Memory B cell (primary cell): ENCODE measurements around the gene PPP1R1B.
"Not testable (repeated sequence)": the region's sequence is repeated elsewhere in the genome, so short reads cannot be mapped to it uniquely, and the experiment has no call there.

Experiments
- ATAC-seq: fragments of 150-1000 bp; cut with Tn5 transposase; 2 replicates; pipeline ENCODE4 v1.10.0; 2021; ENCODE audit warnings: low read depth, mild to moderate bottlenecking, moderate library complexity
- DNase-seq, 2 donors: peaks; one replicate each; pipeline ENCODE4 v3.0.0; 2022; ENCODE audit warnings: low spot score in 2 of 2
- H3K27ac Mint-ChIP-seq: one replicate; pipeline ENCODE4 v1.8.0; 2022; ENCODE audit warnings: mild to moderate bottlenecking, moderate library complexity, mixed read lengths
- H3K27me3 Mint-ChIP-seq: one replicate; pipeline ENCODE4 v1.8.0; 2022; ENCODE audit warnings: mixed read lengths
- H3K36me3 Mint-ChIP-seq: one replicate; pipeline ENCODE4 v1.8.0; 2022; ENCODE audit warnings: mild to moderate bottlenecking, mixed read lengths
- H3K4me1 Mint-ChIP-seq: one replicate; pipeline ENCODE4 v1.8.0; 2022; ENCODE audit warnings: mixed read lengths
- H3K4me3 Mint-ChIP-seq: one replicate; pipeline ENCODE4 v1.8.0; 2022; ENCODE audit warnings: mild to moderate bottlenecking, moderate library complexity, mixed read lengths
- H3K9me3 Mint-ChIP-seq: one replicate; pipeline ENCODE4 v1.8.0; 2022; ENCODE audit warnings: mixed read lengths

PPP1R1B gene

DNA sequence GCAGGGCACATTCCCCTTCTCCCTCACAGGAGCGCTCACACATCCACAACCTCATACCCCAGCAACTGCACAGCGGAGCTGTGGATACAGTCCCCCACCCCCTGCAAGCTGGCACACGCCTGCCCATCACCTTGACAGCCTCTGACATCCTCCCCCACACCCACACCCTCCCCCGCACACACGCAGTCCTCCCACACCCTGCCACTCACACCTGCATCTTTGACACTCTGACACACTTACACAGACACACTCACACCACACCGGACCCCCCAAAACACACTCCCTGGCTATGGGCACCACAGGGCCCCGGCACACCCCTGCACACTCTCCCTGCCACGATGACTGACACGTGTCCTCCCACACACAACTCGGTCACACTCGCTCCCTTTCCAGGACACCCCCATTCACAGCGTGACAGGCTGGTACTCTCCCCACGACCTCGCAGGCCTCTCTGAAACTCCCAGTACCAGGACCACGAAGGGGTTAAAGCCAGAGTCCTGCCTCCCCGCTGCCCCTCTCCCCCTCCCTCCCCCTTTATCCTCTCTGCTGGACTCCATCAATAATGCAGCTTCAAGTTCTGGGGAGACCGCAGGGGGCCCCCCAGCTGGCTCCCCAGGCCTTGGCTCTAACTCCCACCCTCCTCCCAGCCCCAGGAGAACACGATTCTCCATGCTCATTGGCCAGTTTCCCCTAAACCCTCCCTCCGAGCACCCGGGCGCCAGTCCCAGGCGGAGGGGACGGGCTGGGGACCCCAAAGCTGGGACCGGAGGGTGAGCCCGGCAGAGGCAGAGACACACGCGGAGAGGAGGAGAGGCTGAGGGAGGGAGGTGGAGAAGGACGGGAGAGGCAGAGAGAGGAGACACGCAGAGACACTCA, at the start of gene PPP1R1B:
Gene PPP1R1B (plus strand): TSS at position 782 of the 876 bp plus-strand sequence. CDS start 441 bp downstream, outside the sequence.
- ATAC-seq: no peak
- Mint-ChIP-seq H3K36me3 (no peaks in the 10 kb centered on the region), H3K27ac (no peak within 1 kb of the TSS), H3K4me1 (peaks cover 26% of the 10 kb centered on the region), H3K4me3 (peak within 1 kb of the TSS; percentile 79), H3K27me3 (peaks cover 25% of the 10 kb centered on the region), H3K9me3 (no peaks in the 10 kb centered on the region)
- DNase-seq: no peak

DNA sequence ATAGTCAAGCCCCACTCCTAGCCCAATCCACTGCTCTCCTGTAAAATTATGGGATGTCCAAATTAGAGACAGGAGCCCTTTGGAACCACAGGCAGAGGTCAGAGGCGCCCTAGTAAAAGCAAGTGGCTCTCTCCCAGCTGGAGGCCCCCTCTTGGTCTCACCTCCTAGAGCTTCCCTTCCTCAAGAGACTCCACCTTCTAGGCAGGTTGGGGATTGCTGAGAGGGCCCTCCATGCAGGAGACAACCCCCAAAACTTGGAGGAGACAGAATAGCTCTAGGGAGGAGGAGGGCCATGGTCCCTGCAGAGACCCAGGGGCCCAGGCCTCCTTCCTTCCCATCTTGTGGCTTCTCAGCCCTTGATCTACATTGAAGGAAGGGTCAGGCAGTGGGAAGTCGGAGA, 48.5 kb upstream of the PPP1R1B start:
- H3K4me3 Mint-ChIP-seq: no peak overlapping the region
- peaks cover 4% of the 10 kb centered on the region for H3K4me1 Mint-ChIP-seq
- H3K27me3 Mint-ChIP-seq: peaks cover 3% of the 10 kb centered on the region
- peaks cover 9% of the 10 kb centered on the region for H3K36me3 Mint-ChIP-seq
- no peak for DNase-seq
- no peak for ATAC-seq
- no peaks in the 10 kb centered on the region for H3K9me3 Mint-ChIP-seq
- no peak overlapping the region for H3K27ac Mint-ChIP-seq

DNA sequence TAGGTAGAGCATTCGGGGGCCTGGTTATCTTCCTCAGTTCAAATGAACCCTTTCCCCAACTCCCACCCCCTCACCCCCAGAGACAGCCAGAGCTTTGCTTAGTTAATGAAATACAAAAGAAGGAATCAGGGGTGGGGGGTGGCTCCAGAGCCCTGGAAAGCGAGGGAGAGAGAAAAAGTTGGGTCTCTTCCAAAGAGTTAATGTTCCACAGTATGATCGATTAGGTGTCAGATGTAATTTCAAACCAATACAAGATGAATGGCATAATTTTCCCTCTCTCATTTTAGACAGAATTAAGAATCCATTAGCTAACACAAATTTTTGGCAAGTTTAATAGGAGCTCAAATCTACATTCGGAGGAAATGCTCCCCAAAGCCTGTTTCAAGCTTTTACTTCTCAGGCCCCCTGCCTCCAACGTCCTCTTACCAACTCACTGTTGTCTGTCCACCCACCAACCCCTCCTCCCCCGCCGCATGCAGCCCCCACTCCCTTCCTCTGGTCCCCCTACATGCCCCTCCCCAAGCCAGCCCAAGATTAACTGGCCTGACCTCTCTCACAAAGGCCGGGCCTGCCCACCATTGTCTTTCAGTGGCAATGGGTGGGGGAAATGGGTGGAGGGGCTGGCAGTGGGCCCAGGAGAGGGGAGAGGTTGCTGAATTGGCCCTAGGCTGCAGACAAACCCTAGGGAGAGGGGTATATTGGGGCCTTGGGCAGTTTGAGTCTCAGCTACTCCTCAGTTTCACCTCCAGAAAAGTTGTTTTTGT, 47.3 kb upstream of the PPP1R1B start:
- no peaks in the 10 kb centered on the region for H3K4me1 Mint-ChIP-seq
- peaks cover 9% of the 10 kb centered on the region for H3K36me3 Mint-ChIP-seq
- H3K27ac Mint-ChIP-seq: no peak overlapping the region
- H3K4me3 Mint-ChIP-seq: no peak overlapping the region
- no peaks in the 10 kb centered on the region for H3K9me3 Mint-ChIP-seq
- ATAC-seq (no peak), DNase-seq (no peak)
- peaks cover 3% of the 10 kb centered on the region for H3K27me3 Mint-ChIP-seq

DNA sequence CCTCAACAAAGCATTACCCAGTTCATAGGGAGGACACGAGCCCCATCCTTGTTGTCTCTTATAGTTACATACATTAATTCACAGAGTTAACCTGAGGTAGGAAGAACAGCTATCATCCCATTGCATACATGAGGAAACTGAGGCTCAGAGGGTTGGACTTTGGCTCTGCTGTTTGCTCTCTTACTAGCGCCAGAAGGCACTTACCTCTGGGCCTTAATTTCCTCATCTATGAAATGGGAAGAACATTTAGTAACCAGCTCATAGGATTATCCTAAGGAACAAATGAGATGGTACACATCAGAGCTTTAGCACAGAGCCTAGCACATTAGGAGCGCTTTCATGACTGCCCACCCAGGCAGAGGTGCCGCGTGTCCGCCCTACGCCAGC, 46.7 kb upstream of the PPP1R1B start:
- Mint-ChIP-seq H3K27me3 (peaks cover 3% of the 10 kb centered on the region), H3K27ac (no peak overlapping the region), H3K4me1 (no peaks in the 10 kb centered on the region), H3K4me3 (no peak overlapping the region), H3K9me3 (no peaks in the 10 kb centered on the region), H3K36me3 (peaks cover 12% of the 10 kb centered on the region)
- ATAC-seq: no peak
- DNase-seq: no peak

DNA sequence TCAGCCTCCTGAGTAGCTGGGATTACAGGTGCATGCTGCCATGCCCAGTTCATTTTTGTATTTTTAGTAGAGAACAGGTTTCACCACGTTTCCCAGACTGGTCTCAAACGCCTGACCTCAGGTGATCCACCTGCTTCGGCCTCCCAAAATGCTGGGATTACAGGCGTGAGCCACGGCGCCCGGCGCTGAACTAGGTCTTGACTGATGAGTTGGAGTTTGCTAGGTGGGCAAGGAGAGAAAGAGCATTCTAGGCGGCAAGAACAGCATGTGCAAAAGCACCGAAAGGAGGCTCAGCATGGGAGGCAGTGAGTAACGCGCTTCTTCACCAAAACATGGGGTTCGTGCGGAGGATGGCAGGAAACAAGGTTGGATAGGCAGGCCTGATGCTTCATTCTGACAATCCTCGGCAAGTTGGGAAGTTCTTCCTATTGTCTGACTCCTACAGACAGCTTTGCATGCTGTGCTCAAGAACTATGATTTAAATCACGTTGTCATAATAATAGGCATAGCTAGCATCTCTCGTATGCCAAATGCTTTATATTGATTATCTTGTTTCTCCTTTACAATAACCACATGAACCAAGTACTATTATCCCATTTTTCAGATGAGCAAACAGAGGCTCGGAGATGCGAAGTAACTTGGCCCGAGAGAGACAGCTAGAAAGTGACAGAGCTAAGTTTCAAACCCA, 45.5 kb upstream of the PPP1R1B start:
- H3K4me1 Mint-ChIP-seq: no peaks in the 10 kb centered on the region

DNA sequence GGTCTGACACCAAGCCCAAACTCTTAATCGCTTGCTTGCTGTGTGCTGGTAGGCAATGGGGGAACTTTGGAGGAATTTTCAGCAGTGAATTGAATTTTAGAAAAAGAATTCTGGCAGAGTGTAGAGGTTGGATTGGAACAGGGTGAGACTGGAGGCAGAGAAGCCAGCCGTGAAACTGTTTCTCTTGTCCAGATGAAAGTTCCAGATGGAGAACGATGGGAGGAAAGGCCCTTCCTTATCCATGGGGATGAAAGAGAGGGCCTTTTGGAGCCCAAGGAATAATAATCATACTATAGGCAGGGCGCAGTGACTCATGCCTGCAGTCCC, 45.0 kb upstream of the PPP1R1B start:
- no peak for ATAC-seq
- Mint-ChIP-seq H3K27me3 (peaks cover 4% of the 10 kb centered on the region), H3K27ac (no peak overlapping the region), H3K4me3 (no peak overlapping the region), H3K36me3 (peaks cover 12% of the 10 kb centered on the region), H3K4me1 (no peaks in the 10 kb centered on the region), H3K9me3 (no peaks in the 10 kb centered on the region)
- DNase-seq: no peak

More for the DNA sequence above, 45.5 kb upstream of the PPP1R1B start:
- Mint-ChIP-seq H3K4me3 (no peak overlapping the region), H3K27ac (no peak overlapping the region), H3K9me3 (no peaks in the 10 kb centered on the region), H3K27me3 (peaks cover 3% of the 10 kb centered on the region), H3K36me3 (peaks cover 12% of the 10 kb centered on the region)
- ATAC-seq: no peak
- DNase-seq: no peak

DNA sequence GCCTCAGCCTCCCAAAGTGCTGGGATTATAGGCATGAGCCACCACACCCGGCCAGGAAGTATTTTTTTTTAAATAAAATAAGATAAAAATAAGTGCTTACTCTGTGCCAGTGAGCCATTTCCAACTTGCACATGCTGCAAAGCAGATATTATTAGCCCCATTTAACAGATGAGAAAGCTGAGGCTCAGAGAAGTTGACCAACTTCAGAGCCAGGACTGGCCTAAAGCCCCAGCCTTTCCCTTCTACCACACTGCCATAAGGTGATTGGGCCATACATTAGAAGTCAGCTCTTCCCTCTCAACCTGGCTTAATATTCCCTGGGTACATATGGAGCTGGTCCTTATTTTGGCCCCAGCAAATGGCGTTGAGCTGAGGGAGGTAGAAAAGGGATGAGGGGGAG, 44.1 kb upstream of the PPP1R1B start:
- H3K4me1 Mint-ChIP-seq: no peaks in the 10 kb centered on the region
- no peaks in the 10 kb centered on the region for H3K9me3 Mint-ChIP-seq
- peaks cover 6% of the 10 kb centered on the region for H3K27me3 Mint-ChIP-seq
- no peak overlapping the region for H3K27ac Mint-ChIP-seq
- H3K36me3 Mint-ChIP-seq: peaks cover 14% of the 10 kb centered on the region
- ATAC-seq (no peak), DNase-seq (no peak)
- H3K4me3 Mint-ChIP-seq: no peak overlapping the region

DNA sequence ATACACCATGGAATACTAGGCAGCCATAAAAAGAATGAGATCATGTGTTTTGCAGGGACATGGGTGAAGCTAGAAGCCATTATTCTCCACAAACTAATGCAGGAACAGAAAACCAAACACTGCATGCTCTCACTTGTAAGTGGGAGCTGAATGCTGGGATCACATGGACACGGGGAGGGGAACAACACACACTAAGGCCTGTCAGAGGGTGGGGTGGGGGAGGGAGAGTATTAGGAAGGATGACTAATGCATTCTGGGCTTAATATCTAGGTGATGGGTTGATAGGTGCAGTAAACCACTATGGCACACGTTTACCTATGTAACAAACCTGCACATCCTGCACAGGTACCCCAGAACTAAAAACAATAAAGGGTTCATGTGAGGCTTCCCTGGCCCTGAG, 36.6 kb upstream of the PPP1R1B start:
- Mint-ChIP-seq H3K27me3 (peaks cover 18% of the 10 kb centered on the region), H3K4me1 (peaks cover 11% of the 10 kb centered on the region)
- not testable (repeated sequence) for H3K4me3 Mint-ChIP-seq, H3K36me3 Mint-ChIP-seq, H3K9me3 Mint-ChIP-seq, H3K27ac Mint-ChIP-seq, ATAC-seq, DNase-seq

DNA sequence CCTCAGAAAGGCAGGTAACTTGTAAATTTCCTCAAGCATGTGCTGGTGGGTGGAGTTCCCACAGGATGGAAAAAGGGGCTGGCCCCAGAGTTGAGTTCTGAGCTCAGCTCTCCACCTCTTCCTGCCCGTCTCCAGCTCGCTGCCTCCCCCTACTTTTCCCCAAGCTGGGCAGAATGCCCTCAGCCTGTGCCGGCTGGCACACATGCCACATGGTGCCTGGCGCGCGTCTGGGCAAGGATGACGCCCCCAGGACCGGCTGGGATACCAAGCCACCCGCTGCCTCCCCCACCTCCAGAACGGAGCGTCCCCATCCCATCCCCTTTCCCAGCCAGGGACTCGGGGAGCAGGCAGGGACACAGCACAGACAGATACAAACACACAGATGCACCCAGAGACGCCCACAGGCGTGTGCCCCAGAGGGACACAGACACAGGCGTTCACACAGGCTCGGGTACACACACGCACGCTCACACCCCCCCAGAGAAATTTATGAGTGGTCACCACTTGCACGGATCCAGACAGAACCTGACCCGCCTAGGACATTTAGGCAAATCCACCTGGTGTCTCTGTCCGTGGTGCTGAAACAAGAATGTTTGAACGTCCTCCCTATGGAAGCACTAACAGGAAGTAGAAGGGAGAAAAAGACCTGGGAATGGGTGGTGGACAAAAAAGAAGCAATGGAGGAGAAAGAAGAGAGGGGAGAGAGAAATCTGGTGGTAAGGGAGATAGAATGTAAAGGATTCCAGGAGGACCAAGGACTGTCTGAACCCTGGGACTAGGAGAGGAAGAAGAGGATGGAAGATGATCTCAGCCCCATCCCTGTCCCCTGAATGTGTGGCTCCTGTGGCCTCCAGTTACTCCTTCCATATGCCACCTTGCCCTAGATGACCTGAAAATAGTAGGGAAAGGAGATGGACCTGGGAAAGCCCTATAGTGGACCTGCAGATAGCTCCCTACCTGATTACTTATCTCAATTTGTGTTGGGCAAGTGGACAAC, 34.5 kb upstream of the PPP1R1B start:
- Mint-ChIP-seq H3K9me3 (peaks cover 3% of the 10 kb centered on the region), H3K27ac (no peak overlapping the region), H3K4me1 (peaks cover 14% of the 10 kb centered on the region), H3K36me3 (peaks cover 4% of the 10 kb centered on the region), H3K4me3 (no peak overlapping the region), H3K27me3 (peaks cover 28% of the 10 kb centered on the region)
- ATAC-seq (peak; percentile 21), DNase-seq (no peak)

DNA sequence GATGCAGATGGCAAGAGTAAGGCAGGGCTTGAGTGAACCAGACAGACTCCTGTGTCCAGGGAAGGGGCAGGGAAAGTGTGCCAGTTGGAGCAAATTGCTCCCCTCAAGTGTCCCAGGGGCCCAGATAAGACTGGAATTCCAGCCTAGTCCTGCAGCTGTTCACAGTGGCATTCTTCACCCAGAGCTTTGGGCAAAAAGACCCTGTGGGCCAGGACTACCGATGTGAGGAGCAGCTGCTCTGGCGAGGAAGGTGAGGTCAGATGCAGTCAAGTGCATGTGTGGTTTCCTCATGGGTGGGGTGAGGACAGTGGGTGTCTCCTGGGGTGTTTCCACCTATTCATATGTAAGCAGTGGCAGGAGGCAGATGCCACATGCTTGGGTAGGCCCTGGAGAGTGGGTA, 33.4 kb upstream of the PPP1R1B start:
- H3K36me3 Mint-ChIP-seq: peaks cover 4% of the 10 kb centered on the region
- DNase-seq (no peak), ATAC-seq (no peak)
- peaks cover 3% of the 10 kb centered on the region for H3K9me3 Mint-ChIP-seq
- peaks cover 20% of the 10 kb centered on the region for H3K4me1 Mint-ChIP-seq
- peaks cover 33% of the 10 kb centered on the region for H3K27me3 Mint-ChIP-seq
- H3K27ac Mint-ChIP-seq: no peak overlapping the region
- H3K4me3 Mint-ChIP-seq: no peak overlapping the region

DNA sequence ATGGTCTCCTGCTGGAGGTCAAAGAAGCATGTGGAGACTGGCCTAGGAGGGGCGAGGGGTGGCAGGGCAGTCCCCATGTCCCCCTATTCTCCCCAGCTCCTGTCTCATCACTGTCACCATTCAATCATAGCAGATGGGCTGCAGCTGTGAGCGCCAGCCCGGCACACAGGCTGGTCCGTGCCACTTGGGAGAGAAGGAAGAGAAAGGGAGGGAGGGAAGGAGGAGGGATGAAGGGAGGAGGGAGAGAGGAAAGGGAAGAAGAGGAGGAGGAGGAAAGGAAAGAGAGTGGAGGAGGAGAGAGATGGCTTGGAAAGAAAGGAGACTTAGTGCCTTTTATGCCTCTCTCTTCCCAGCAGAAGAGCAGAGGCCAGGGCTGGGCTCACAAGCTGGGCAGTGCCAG, 31.5 kb upstream of the PPP1R1B start:
- H3K4me3 Mint-ChIP-seq: no peak overlapping the region
- H3K9me3 Mint-ChIP-seq: peaks cover 3% of the 10 kb centered on the region
- no peak for DNase-seq
- no peak overlapping the region for H3K27ac Mint-ChIP-seq
- H3K4me1 Mint-ChIP-seq: peaks cover 23% of the 10 kb centered on the region
- peaks cover 1% of the 10 kb centered on the region for H3K36me3 Mint-ChIP-seq
- ATAC-seq: no peak
- peaks cover 32% of the 10 kb centered on the region for H3K27me3 Mint-ChIP-seq

DNA sequence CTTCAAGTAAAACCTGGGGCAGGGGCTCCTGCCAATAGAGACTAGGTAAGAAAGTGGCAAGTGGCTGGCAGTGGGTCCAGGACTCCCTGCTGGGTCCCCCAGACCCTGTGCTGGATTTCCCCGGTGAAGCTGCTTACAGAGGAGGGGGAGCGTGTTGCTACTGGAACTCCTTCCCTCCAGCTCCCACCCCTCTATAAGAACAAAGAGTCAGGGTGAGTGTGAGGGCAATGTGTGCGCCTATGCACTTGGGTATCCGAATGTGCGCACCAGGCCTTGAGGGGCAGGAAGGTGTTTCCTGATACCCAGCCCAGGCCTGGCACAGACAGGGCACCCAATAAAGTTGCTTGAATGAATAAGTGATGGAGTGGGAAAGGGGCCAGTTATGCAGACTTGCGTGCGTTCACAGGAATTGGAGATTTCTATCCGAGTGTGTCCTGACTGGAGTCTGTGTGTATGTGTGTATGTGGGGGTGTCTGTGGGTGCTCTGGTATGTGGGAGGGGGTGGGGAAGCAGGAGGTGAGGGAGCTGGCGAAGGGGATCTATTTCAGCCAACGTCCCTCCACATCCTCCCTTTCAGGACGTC, 30.7 kb upstream of the PPP1R1B start:
- no peak overlapping the region for H3K27ac Mint-ChIP-seq
- peaks cover 3% of the 10 kb centered on the region for H3K9me3 Mint-ChIP-seq
- DNase-seq: no peak
- H3K36me3 Mint-ChIP-seq: peaks cover 1% of the 10 kb centered on the region
- H3K4me3 Mint-ChIP-seq: no peak overlapping the region
- ATAC-seq: no peak
- H3K27me3 Mint-ChIP-seq: peaks cover 31% of the 10 kb centered on the region
- peaks cover 23% of the 10 kb centered on the region for H3K4me1 Mint-ChIP-seq
